Measurements from ENCODE around the gene HAL.

The HAL gene

DNA sequence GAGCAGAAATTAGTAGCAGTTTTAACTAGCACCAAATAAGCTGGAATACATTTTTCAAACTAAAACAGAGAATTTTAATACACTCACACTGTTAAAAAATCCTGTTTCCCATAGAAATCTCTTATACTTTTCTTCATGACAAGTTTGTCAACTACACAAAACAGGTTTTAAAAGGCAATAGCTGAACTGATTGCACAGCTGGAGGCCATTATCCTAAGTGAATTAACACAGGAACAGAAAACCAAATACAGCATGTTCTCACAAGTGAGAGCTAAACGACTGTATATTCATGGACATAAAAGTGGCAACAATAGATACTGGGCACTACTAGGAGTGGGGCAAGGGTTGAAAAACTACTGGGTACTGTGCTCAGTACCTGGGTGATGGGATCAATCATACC, 11.6 kb upstream of the HAL start:
- DNase-seq (ENCODE audit: low spot score), result no peak

DNA sequence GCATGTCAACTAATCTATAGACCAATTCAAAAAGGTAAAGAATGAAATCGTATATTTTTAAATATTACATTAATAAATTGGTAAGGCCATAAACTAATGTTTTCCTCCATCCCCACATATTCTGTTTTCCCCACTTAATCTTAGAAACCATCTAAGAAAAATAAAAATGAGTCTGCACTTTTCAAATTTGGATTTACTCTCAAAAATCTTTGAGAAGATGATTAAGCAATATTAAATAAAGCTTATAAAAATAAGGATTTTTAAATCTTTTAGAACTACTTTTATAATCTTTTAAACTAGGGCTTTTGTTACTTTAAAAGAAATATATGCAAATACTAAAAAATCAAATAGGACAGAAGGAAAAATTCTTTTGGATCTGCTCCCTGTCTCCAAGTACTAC, 10.6 kb upstream of the HAL start:
- no peak for DNase-seq (ENCODE audit: low spot score)

DNA sequence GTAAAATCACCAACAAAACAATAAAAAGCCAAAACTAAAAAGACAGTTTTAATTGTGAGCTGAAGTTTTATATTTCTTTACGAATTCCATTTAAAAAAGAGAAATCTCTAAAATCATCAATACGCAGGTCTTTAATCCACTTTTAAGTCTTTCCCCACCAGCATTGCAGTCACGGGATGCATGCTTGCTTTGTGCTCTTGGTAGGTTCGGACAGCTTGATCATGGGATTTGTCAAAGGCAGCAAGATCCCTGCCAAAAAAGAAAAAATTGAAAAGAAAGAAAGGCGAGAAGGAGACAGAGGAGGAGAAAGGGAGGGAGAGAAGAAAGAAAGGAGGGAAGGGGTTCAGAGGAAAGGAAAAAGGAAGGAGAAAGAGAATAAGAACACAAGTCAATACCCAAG, 4.7 kb upstream of the HAL start:
- no peak for DNase-seq (ENCODE audit: low spot score)

DNA sequence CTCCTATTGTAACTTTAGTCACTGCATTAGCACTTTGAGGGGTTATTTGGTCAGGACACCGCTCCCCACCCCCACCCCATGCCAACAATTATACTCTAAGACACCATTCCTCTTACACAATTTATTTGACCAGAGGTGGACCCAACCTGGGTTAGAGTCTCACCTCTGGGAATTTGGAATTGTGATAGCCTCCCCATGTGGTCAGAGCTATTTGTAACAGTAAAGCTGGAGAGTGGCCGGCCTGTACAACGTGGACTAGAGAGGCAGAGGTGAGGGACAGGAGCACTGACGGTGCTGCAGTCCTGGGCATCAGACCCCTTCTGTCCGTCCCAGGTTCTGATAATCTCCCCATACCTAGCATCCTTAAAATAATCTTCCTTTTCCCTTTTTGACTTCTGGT, 3.3 kb upstream of the HAL start:
- DNase-seq (ENCODE audit: low spot score), result no peak

DNA sequence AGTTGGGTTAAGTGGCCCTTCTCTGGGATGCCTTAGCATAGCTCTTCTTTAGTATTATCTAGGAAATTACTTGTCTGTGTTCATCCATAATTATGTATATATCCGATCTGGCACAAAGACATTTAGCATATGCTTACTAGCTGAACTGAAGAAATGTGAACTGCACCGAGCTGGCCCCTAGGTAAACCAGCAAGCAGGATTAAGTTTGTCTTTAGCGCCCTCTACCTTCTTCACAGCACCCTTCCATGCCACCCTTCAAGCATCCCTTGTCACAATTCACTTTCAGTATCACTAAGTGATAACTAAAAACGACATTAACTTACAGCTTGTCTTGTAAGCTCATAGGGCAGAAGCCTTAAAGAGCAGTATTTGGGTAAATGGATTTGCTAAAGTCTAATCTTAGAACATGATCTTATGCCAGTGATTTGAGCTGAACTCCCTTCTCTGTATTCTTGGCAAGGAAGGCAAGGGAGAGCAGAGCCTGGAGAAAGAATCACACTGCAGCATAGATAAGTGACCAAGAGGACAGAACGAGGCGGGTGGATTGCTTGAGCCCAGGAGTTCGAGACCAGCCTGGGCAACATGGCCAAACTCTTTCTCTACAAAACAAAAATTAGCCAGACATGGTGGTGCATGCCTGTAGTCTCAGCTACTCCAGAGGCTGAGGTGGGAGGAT, 2.6 kb upstream of the HAL start:
- DNase-seq (ENCODE audit: low spot score), result peak; percentile 86

DNA sequence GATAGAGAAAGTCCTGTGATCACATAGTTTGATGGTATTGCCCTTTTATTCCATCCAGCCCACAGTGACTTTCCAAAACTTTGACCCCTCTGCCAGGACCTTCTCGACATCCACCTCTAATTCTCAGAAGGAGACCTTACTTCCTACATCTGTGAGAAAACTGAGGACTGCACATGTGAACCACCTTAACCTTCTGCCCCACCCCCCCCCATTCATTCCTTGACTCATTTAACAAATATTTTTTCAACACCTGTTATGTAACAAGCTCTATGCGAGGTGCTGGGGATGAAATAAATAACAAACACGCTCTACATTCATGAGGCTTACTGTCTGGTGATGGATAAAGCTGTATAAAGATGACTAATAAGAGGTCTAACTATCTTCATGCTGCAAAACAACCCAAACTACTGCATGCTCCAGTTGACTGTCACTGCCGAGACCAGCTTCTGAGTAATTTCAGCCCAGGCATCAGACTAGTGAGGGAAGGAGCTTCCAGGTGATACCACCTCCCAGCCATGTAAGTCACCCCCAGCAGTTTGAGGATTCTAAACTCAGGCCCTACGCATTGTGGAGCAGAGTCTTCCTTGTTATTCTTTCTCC, 1.9 kb upstream of the HAL start:
- peak; percentile 62 for DNase-seq (ENCODE audit: low spot score)

DNA sequence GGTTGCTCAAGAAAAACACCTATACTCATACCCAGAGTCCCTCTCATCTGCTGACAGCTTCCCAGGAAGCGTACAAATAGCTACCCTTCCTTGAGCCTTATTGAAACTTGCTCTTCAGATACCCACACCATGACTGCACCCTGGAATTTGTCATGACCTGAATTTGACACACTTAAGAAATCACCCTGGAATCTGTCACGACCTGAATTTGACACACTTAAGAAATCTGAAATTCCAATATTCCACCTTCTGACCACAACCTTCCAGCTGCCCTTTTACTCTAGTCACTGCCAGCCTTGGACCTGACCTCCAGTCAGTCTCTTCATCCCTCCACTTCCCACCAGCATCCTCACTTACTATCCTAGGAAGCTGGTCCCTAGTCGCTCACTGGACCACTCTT, 1.1 kb upstream of the HAL start:
- no peak for DNase-seq (ENCODE audit: low spot score)

DNA sequence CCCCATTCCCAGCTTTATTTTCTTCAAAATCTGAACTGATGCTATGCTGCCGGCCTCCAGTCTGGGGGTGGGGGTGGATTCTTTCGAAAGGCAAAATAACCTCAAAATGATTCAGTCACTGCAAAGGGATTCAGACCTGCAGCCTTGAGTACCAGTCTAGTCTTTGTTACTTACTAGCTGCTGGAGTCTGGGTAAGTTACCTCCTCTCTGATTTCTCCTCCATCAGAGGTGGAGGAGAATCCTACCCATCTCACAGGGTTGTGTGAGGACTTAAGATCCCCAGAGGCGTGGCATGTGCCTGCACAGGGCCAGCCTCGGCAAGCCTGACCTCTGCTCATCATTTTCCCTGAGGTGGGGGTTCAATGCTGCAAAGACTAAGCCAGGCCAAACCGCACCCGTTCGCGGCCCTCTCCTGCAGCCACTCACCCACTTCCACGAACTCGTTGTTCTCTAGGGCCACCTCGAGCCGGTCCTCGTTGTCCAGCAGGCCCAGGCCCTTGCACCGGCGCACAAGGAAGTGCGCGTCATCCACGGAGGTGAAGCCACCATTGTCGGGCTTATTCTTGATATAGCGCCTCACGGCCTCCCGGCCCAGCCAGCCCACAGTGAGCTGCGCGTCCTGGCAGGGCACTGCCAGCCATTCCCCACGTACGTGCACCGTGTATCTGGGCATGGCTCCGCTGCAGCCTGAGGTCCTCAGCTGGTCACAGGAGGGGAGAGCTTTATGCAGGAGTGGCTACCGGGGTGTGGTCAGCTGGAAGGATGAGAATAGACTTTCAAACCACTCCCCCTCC, 709 bp downstream of the HAL start:
- no peak for DNase-seq (ENCODE audit: low spot score)

DNA sequence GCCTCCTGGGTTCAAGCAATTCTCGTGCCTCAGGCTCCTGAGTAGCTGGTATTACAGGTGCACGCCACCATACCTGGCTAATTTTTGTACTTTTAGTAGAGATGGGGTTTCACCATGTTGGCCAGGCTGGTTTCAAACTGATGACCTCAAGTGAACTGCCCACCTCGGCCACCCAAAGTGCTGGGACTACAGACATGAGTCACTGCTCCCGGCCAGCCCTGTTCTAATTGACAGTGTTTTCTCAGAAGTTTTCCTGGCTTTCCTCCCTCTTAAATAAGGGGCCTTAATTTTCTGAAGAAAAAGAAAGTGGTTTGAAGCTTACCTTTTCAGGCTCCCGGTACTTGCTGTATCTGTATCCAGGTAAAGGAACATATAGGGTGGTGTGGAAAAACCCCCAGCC, 1.7 kb downstream of the HAL start:
- DNase-seq (ENCODE audit: low spot score), result no peak

DNA sequence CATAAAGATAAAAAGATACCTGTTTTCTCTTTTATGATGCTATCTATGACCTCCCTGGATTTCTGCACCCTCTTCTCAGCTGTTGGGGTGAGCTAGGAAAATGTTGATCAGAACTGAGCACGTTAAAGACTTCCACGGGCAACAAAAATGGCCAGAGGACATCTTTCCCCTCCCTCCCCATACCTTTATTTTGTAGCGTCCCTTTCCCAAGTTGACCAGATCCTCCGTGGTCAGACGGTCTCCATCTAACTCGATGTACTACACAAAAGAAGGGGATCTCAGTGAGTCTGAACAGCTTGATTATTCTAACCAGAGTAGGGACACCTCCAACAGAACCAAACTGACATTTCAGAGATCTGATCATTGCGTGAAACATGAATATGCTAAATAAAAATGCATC, 2.2 kb downstream of the HAL start:
- DNase-seq (ENCODE audit: low spot score), result no peak

DNA sequence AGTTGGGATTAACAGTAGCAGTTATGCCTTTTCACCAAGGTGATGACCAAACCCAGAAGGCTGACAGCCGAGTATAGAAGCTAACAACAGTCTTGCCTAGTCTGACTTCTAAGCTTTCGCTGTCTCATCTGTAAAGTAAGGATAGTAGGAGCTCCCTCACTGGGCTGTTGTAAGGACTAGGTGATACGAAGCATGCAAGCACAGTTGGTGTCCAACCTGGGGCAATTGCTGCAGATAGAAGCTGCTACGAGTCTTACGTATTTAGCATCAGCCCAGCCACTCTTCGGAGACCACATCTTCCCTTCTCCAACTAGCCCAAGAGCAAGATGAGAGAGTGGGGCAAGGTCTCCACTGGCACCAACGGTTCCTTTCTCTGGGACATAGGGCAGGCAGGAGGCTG, 6.0 kb downstream of the HAL start:
- no peak for DNase-seq (ENCODE audit: low spot score)

DNA sequence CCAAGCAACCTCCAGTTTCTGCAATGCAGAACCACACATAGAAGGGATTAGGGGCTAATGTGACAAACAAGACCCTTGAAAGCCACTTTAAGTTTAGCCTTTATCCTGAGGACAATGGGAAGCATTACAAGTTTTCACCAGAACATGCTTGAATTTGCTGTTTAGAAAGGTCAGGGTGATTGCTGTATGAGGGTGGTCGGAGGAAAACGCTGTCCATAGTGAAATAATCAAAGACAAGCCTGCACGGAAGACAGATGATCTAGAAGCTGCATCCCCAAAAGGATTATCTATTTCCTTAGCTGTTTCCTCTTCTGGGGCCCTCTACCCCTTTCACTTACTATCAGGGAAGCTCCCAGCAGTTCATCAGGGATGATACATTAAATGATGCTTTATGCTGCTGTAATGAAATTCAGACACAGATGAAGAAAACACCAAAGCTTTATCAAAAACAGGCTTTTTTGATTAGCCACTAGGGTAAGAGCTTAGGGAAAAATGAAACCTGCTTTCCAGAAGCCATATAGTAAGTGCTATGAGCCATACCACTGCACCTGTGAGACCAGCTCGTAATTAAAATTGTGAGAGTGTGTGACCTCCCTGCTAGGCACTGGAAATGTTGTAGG, 6.5 kb downstream of the HAL start:
- DNase-seq (ENCODE audit: low spot score), result no peak

DNA sequence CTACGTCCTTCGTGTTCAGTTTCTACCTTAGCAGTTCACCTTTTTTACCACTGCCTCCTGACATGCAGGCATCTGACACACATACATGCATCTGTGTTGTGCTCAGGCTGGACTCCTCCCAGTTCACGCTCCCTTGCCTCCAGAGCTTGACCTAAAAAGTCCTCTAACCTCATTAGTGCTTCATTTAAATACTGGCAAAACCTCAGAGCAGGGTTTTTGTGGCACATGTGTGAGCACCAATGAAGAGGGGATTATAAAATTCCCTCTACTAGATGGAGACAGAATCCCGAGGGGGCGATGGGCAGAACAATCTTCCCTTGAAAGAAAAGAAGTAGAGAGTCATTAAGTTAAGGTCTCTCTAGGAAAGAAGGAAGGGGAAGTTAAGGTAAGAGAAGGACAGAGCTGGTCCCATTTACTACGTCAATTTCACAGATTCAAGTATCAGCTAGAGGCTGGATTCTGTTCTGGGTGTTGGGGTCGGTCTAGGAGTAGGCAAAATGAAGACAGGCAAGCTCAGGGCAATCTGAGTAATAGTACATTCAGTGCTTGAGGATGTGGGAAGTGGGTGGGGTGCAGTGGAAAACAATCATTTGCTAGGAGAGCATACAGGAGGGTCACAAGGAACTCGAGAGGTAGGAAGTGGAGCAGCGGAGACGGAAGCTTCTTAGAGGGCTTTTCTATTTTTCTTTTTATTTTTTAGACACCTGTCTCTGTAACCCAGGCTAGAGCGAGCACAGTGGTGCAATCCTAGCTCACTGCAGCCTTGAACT, 7.5 kb downstream of the HAL start:
- DNase-seq (ENCODE audit: low spot score), result no peak

DNA sequence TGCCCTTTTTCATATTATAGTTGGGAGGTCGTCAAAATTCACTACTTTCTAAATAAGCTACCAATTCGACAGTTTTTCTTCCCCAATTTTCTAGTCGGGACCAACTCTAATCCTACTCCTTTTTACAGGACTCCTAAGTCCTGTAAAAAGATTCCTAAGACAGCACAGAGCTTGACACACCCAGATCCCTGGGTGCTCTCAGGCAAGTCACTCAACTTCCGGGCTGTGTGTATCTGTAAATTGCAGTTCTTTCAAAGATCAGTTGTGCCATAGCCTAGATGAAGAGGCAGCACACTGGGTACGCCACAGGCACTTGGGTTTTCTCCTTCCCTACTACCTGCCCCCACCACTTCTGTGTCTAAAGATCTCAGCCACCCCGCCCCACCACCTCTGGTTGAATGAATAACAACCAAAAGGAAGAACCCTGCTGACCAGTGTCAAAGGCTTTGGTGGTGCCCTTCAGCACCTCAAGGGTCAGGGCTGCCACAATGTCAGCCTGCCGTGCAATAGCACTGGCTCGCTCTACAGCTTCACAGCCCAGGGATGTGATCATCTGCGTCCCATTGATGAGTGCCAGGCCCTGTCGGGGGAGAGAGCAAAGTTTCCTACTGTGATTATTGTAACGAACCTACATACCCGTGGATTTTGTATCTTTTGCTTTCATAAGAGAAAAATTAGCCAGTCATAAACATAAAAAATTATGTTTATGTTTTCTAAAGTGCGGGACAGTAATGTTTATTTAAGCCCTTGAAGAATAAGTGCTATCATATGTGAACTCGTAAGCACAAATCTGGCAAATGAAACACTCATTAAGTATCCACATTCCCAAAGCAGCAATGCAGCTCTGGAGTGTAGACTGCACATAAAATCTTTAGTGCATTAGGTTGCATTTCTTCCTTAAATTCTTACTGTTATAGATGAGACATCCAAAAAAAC, 9.2 kb downstream of the HAL start:
- no peak for DNase-seq (ENCODE audit: low spot score)

DNA sequence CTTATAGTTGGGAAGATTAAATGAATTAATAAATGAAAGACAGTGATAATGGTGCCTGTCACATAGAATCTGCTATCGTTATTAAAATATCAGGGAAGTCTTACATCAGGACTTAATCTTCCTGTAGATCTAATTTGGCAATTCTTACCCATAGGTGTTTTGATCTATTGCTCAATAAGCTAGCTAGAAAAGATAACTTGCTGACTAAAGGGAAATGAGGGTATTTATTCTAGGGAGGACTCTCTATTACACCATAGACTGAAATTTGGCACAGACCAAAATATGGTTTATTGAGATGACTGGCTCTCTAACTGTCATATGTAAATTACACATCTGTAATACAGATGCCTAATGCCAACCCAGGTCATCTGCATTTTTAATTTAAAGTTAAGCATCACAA, 11.5 kb downstream of the HAL start:
- DNase-seq (ENCODE audit: low spot score), result no peak

DNA sequence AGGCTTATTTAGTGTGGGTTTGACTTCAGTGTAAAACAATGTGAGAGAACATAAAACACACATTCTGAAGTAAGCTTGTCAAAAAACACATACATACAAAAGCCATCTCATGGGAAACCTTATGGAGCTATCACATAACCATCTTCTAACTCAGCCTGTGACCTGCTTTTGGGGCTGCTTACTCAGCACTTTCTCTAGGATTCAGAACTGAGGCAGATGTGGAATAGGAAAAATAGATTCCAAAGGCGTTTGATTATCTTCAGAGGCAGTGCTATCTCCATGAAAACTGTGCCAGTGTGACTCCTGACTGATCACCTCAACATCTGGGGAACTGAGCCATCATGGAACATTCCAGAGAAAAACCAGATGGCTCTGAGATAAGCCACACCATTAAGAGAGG, 13.5 kb downstream of the HAL start:
- DNase-seq (ENCODE audit: low spot score), result no peak

DNA sequence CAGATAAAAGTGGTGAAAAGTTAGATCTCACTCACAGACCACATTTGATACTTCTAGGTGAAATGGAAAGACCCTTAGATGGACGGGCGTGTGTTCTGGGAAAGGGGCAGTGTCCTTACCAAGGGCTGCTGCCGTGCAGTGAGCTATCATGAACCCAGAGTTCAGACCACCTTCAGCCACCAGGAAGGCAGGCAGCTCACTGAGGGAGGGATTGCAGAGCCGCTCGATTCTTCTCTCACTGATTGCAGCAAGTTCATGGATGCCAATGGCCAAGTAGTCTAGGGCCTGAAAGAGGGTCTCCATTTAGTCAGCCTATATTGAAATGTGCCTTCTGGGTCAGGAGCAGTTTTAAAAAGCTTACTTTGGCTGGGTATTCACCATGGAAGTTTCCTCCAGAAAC, 15.7 kb downstream of the HAL start:
- DNase-seq (ENCODE audit: low spot score), result no peak

DNA sequence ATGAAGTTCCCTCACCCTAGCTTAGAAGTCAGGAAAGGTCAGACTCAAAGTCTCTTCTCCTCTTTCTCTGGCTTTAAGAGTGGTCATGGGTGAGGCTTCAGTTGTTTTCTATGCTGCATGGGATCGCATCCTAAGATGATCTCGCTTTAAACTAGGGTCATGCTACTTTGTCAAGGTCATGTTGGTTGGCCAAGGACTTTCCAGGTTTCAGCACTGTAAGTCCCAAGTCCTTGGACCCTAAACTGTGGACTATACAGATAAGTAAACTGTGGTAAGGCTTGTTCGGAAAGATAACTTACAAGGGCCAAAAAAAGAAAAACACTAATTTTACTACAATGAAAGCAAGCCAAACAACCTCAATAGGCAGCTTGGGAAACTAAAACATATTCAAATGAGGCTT, 17.4 kb downstream of the HAL start:
- DNase-seq (ENCODE audit: low spot score), result no peak

DNA sequence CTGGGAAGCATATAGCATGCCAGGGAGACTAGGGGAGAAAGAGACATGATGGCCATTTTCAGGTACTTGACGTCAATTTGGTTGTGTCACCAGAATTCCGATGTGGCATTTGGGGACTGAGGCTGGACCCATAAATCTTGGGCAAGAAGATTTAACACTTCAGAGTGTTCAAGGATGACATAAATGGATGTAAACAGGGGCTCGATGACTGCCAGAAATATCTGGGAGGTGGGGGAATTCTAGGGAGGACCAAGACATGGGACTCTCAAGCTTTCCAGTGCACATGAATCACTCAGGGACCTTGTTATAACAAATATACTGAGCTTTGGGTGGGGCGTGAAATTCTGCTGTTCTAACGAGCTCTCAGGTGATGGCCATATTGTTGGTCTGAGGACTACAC, 17.8 kb downstream of the HAL start:
- no peak for DNase-seq (ENCODE audit: low spot score)

DNA sequence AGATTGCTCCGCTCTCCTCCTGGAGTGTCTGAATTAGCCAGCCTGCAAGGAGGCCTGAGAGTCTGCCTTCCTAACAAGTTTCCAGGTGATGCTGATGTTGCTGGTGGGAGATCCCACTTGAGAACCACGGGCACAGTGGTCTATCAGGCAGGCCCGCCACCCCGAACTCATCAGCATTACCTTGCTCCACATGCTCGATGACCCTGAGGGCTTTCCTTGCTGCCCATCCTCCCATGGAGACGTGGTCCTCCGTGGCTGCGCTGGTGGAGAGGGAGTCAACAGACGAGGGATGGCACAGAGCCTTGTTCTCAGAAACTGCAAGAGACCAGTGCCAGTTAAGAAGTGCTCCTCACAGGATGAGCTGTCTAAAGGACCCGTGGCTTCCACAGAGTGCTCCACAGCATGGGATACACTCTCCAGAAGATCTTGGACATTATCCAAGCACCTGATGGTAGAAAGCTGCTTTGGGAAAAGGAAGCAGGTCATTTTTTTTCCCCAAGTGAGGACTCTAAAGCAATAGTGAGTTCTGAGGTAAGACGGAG, 18.3 kb downstream of the HAL start:
- no peak for DNase-seq (ENCODE audit: low spot score)

DNA sequence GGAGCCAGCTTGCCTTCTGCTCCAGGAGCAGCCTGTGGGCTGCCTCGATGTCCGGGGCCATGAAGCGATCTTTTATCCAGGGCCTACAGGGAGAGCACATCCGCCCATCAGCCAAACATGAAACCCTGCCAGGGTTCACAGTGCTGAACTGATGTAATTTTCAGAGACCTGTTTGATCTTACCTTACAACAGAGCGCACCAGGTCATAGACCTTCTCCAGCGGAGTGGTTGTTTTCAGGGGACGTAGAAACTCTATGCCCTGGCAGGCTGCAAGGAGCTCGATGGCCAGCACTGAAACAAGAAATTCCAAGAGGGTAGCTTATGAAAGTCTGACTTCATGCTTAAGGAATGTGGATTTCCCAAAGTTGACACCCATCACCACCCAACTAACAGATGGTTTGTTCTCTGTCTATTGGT, 19.7 kb downstream of the HAL start:
- DNase-seq (ENCODE audit: low spot score), result no peak

Measured in activated CD4-positive, alpha-beta T cell treated with anti-CD3 and anti-CD28 coated beads, Interleukin-2, Interleukin-4, amounts not matched to agents 100 ng/mL and 50 ng/mL, durations not matched to agents 16 hours and 8 hours (primary cell).